ENCODE measurements around the gene UQCR11.

The UQCR11 gene

GRCh38 chr19:1585243-1585580 lies 20.1 kb downstream of the UQCR11 start:
- DNase-seq: no peak

- no peak for DNase-seq
Measured at GRCh38 chr19:1584500-1585242, 20.6 kb downstream of the UQCR11 start.

- peak; percentile 41 for DNase-seq
Measured at GRCh38 chr19:1582201-1582600, 23.1 kb downstream of the UQCR11 start.

- no peak for DNase-seq
Measured at GRCh38 chr19:1580957-1581356, 24.3 kb downstream of the UQCR11 start.

GRCh38 chr19:1580382-1580781 lies 24.9 kb downstream of the UQCR11 start:
- DNase-seq: no peak

GRCh38 chr19:1579222-1579621 lies 26.0 kb downstream of the UQCR11 start:
- DNase-seq: no peak

- no peak for DNase-seq
Measured at GRCh38 chr19:1577929-1578618, 27.2 kb downstream of the UQCR11 start.

GRCh38 chr19:1577090-1577928 lies 28.0 kb downstream of the UQCR11 start:
- no peak for DNase-seq

- DNase-seq: no peak
Measured at GRCh38 chr19:1576242-1577089, 28.8 kb downstream of the UQCR11 start.

- no peak for DNase-seq
Measured at GRCh38 chr19:1575323-1576241, 29.7 kb downstream of the UQCR11 start.

GRCh38 chr19:1574354-1575136 lies 30.7 kb downstream of the UQCR11 start:
- no peak for DNase-seq

- no peak for DNase-seq
Measured at GRCh38 chr19:1572795-1573194, 32.5 kb downstream of the UQCR11 start.

- DNase-seq: no peak
Measured at GRCh38 chr19:1571358-1571757, 33.9 kb downstream of the UQCR11 start.

- no peak for DNase-seq
Measured at GRCh38 chr19:1570836-1571235, 34.4 kb downstream of the UQCR11 start.

- DNase-seq: no peak
Measured at GRCh38 chr19:1569997-1570396, 35.3 kb downstream of the UQCR11 start.

GRCh38 chr19:1568320-1569019 lies 36.8 kb downstream of the UQCR11 start, which contains the start of gene MEX3D:
TSS of gene MEX3D (minus strand) at chr19:1568325. CDS start at chr19:1568058, 267 bp downstream.
- peak; percentile 70 to 79 for DNase-seq

- no peak for DNase-seq
Measured at GRCh38 chr19:1567848-1568227, 37.4 kb downstream of the UQCR11 start.

- peak in 1 of 2 experiments; percentile 25 for DNase-seq
Measured at GRCh38 chr19:1567116-1567847, 38.0 kb downstream of the UQCR11 start.
